HEK293 (cell line): ENCODE measurements around the gene MLEC.

Experiments
- CTCF ChIA-PET: fragments of 350-600 bp; formaldehyde crosslinking; extraction: SDS; loops from one replicate; lab custom pipeline; 2021; ENCODE audit warnings: antibody characterized with exemption; lab: Yijun Ruan, JAX
- POLR2A ChIA-PET: fragments of 300-600 bp; formaldehyde crosslinking; extraction: SDS; loops from one replicate; lab custom pipeline; 2020; ENCODE audit warnings: antibody characterized with exemption, inconsistent platforms; lab: Yijun Ruan, JAX
- H3K27ac ChIP-seq: fragments of 200-500 bp; sonication (Bioruptor generic); 2 replicates; pipeline ENCODE4 v1.5.1; 2014; ENCODE audit warnings: low read depth, low read length, control low read depth, inconsistent platforms; ENCODE audit errors: extremely low read depth
- H3K36me3 ChIP-seq, 2 experiments: fragments of 200-500 bp in 1 of 2; sonication (Bioruptor generic) in 1 of 2; 1 replicate in 1 of 2; 2 replicates in 1 of 2; pipeline ENCODE4 v1.5.1; 2014 to 2017; ENCODE audit warnings: inconsistent platforms in 2 of 2, low read length in 2 of 2; ENCODE audit not compliant: control insufficient read depth in 2 of 2, insufficient read depth in 1 of 2
- H3K4me1 ChIP-seq: fragments of 200-500 bp; sonication (Bioruptor generic); 2 replicates; pipeline ENCODE4 v1.5.1; 2014; ENCODE audit warnings: mild to moderate bottlenecking, low read length, inconsistent platforms; ENCODE audit not compliant: control insufficient read depth, insufficient read depth
- H3K4me3 ChIP-seq: 2 replicates; pipeline ENCODE4 v1.5.1; 2011; ENCODE audit warnings: low read depth, mild to moderate bottlenecking, control low read depth, low read length, moderate library complexity
- H3K9me3 ChIP-seq: fragments of 200-500 bp; sonication (Bioruptor generic); 2 replicates; pipeline ENCODE4 v1.5.1; 2014; ENCODE audit warnings: low read depth, low read length, inconsistent platforms; ENCODE audit not compliant: control insufficient read depth, insufficient read depth
- BCL11B ChIP-seq: fragments of 450-650 bp; formaldehyde crosslinking; IDR thresholded peaks from 2 replicates; pipeline ENCODE4 v1.5.1; 2016; ENCODE audit warnings: low read depth, missing biosample characterization, missing genetic modification characterization
- GLIS1 ChIP-seq: fragments of 450-650 bp; formaldehyde crosslinking; IDR thresholded peaks from 2 replicates; pipeline ENCODE4 v1.5.1; 2016; ENCODE audit warnings: missing biosample characterization, missing genetic modification characterization
- KLF16 ChIP-seq: fragments of 450-650 bp; formaldehyde crosslinking; IDR thresholded peaks from 2 replicates; pipeline ENCODE4 v1.5.1; 2017; ENCODE audit warnings: missing biosample characterization, missing genetic modification characterization
- PATZ1 ChIP-seq: fragments of 450-650 bp; formaldehyde crosslinking; IDR thresholded peaks from 2 replicates; pipeline ENCODE4 v1.5.1; 2016; ENCODE audit warnings: missing biosample characterization, missing genetic modification characterization
- SP2 ChIP-seq: fragments of 450-650 bp; formaldehyde crosslinking; IDR thresholded peaks from 2 replicates; pipeline ENCODE4 v1.5.1; 2016; ENCODE audit warnings: missing biosample characterization, missing genetic modification characterization
- ZEB2 ChIP-seq: fragments of 450-650 bp; formaldehyde crosslinking; IDR thresholded peaks from 2 replicates; pipeline ENCODE4 v1.5.1; 2016; ENCODE audit warnings: missing biosample characterization, missing genetic modification characterization
- ZFP37 ChIP-seq: fragments of 450-650 bp; formaldehyde crosslinking; IDR thresholded peaks from 2 replicates; pipeline ENCODE4 v1.5.1; 2016; ENCODE audit warnings: missing biosample characterization, missing genetic modification characterization
- ZNF140 ChIP-seq: fragments of 450-650 bp; formaldehyde crosslinking; IDR thresholded peaks from 2 replicates; pipeline ENCODE4 v1.5.1; 2016; ENCODE audit warnings: missing biosample characterization, missing genetic modification characterization
- ZNF169 ChIP-seq: fragments of 450-650 bp; formaldehyde crosslinking; IDR thresholded peaks from 2 replicates; pipeline ENCODE4 v1.5.1; 2016; ENCODE audit warnings: missing biosample characterization, missing genetic modification characterization
- ZNF223 ChIP-seq: fragments of 450-650 bp; formaldehyde crosslinking; IDR thresholded peaks from 2 replicates; pipeline ENCODE4 v1.5.1; 2016; ENCODE audit warnings: missing biosample characterization, missing genetic modification characterization
- ZNF26 ChIP-seq: fragments of 450-650 bp; formaldehyde crosslinking; IDR thresholded peaks from 2 replicates; pipeline ENCODE4 v1.5.1; 2016; ENCODE audit warnings: missing biosample characterization, missing genetic modification characterization
- ZNF292 ChIP-seq: fragments of 450-650 bp; formaldehyde crosslinking; IDR thresholded peaks from 2 replicates; pipeline ENCODE4 v1.5.1; 2016; ENCODE audit warnings: low read depth, missing biosample characterization, missing genetic modification characterization, borderline replicate concordance
- ZNF302 ChIP-seq: fragments of 450-650 bp; formaldehyde crosslinking; IDR thresholded peaks from 2 replicates; pipeline ENCODE4 v1.5.1; 2016; ENCODE audit warnings: missing biosample characterization, missing genetic modification characterization, low read depth
- ZNF623 ChIP-seq: fragments of 450-650 bp; formaldehyde crosslinking; IDR thresholded peaks from 2 replicates; pipeline ENCODE4 v1.5.1; 2016; ENCODE audit warnings: missing biosample characterization, missing genetic modification characterization
- ZNF654 ChIP-seq: fragments of 450-650 bp; formaldehyde crosslinking; IDR thresholded peaks from 2 replicates; pipeline ENCODE4 v1.5.1; 2016; ENCODE audit warnings: low read depth, missing biosample characterization, missing genetic modification characterization
- ZNF677 ChIP-seq: fragments of 450-650 bp; IDR thresholded peaks from 2 replicates; pipeline ENCODE4 v1.5.0; 2018; ENCODE audit warnings: missing biosample characterization, mild to moderate bottlenecking, missing genetic modification characterization, moderate library complexity
- ZNF777 ChIP-seq: fragments of 450-650 bp; formaldehyde crosslinking; IDR thresholded peaks from 2 replicates; pipeline ENCODE4 v1.5.1; 2017; ENCODE audit warnings: missing biosample characterization, missing genetic modification characterization, borderline replicate concordance
- ZNF785 ChIP-seq: fragments of 450-650 bp; formaldehyde crosslinking; IDR thresholded peaks from 2 replicates; pipeline ENCODE4 v1.5.1; 2016; ENCODE audit warnings: missing biosample characterization, missing genetic modification characterization
- TF ChIP-seq, protein P1 (sequence below): fragments of 450-650 bp; formaldehyde crosslinking; optimal IDR thresholded peaks from 2 replicates; pipeline ENCODE3; 2016; ENCODE audit warnings: missing biosample characterization, mild to moderate bottlenecking, missing genetic modification characterization
- TF ChIP-seq, protein P2 (sequence below): fragments of 450-650 bp; formaldehyde crosslinking; IDR thresholded peaks from 2 replicates; pipeline ENCODE4 v1.5.1; 2016; ENCODE audit warnings: missing biosample characterization, missing genetic modification characterization
- TF ChIP-seq, protein P3 (sequence below): fragments of 450-650 bp; formaldehyde crosslinking; IDR thresholded peaks from 2 replicates; pipeline ENCODE4 v1.5.1; 2016; ENCODE audit warnings: missing biosample characterization, missing genetic modification characterization, low read depth

The MLEC gene

DNA sequence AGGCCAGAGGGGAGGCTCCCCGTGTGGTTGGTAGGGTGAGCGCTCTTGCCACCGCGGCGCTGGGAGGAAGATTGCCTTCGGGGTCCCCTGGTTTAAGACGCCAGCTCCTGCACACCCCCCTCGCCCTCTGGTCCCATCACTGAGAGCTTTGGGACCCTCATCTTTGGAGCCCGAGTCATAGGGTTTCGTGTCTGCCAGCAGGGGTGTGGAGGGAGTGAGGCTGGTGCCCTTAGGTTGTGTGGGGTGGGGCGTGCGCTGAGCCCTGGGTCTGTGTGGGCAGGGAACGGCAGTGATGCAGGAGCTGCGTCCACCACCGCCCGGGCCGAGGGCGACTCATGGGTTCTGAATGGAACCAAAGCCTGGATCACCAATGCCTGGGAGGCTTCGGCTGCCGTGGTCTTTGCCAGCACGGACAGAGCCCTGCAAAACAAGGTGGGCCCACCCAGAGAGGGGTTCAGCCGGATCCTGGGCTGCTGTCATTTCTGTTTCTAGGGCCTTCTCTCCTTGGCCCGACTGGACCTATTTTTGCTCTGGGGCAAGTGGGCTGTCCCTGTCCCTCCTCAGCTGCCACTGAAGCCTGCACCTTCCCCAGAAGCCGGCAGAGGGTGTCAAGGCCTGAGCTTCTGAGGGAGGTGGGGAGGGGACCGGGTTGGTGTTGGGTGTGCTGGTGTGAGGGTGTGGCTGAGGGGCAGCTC is 50.8 kb downstream of the MLEC start:
- ChIA-PET POLR2A (no interaction called here), CTCF (interaction anchor here (0.5 to 2.0 kb wide), 3 partner anchors 226 to 800 kb away, joined by 3 to 5 read pairs (median 4); no protein-coding TSS in a partner anchor)
- H3K27ac ChIP-seq: no peak overlapping the region
- no peaks in the 10 kb centered on the region for H3K4me1 ChIP-seq
- no peak overlapping the region for H3K4me3 ChIP-seq
- TF ChIP-seq ZNF777 (tag by site-specific recombination) (no peak), ZNF292 (tag by site-specific recombination) (no peak), ZNF785 (tag by site-specific recombination) (no peak), ZNF26 (tag by site-specific recombination) (no peak), ZNF654 (tag by site-specific recombination) (peak; percentile 14; the same call in 1 of the 2 replicates)
- TF ChIP-seq, protein P1, sequence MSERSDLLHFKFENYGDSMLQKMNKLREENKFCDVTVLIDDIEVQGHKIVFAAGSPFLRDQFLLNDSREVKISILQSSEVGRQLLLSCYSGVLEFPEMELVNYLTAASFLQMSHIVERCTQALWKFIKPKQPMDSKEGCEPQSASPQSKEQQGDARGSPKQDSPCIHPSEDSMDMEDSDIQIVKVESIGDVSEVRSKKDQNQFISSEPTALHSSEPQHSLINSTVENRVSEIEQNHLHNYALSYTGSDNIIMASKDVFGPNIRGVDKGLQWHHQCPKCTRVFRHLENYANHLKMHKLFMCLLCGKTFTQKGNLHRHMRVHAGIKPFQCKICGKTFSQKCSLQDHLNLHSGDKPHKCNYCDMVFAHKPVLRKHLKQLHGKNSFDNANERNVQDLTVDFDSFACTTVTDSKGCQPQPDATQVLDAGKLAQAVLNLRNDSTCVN (tag by site-specific recombination): no peak
- TF ChIP-seq, protein P2, sequence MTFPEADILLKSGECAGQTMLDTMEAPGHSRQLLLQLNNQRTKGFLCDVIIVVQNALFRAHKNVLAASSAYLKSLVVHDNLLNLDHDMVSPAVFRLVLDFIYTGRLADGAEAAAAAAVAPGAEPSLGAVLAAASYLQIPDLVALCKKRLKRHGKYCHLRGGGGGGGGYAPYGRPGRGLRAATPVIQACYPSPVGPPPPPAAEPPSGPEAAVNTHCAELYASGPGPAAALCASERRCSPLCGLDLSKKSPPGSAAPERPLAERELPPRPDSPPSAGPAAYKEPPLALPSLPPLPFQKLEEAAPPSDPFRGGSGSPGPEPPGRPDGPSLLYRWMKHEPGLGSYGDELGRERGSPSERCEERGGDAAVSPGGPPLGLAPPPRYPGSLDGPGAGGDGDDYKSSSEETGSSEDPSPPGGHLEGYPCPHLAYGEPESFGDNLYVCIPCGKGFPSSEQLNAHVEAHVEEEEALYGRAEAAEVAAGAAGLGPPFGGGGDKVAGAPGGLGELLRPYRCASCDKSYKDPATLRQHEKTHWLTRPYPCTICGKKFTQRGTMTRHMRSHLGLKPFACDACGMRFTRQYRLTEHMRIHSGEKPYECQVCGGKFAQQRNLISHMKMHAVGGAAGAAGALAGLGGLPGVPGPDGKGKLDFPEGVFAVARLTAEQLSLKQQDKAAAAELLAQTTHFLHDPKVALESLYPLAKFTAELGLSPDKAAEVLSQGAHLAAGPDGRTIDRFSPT (tag by site-specific recombination): no peak
- H3K9me3 ChIP-seq: no peaks in the 10 kb centered on the region
- peaks cover 0 to 27% of the 10 kb centered on the region in 2 experiments; a peak in 2 of 3 replicates for H3K36me3 ChIP-seq

- Histone ChIP-seq H3K27ac (no peak overlapping the region), H3K4me3 (no peak overlapping the region), H3K9me3 (no peaks in the 10 kb centered on the region), H3K4me1 (no peaks in the 10 kb centered on the region), H3K36me3 (peaks cover 0 to 23% of the 10 kb centered on the region in 2 experiments; a peak in 2 of 3 replicates)
- no peak for TF ChIP-seq ZNF677 (tag by site-specific recombination)
- TF ChIP-seq ZEB2 (tag by site-specific recombination): no peak
- TF ChIP-seq KLF16 (tag by site-specific recombination): no peak
- no peak for TF ChIP-seq ZNF292 (tag by site-specific recombination)
- TF ChIP-seq ZNF223 (tag by site-specific recombination): no peak
- TF ChIP-seq ZNF140 (tag by site-specific recombination): no peak
- no peak for TF ChIP-seq SP2 (tag by site-specific recombination)
- TF ChIP-seq GLIS1 (tag by site-specific recombination): no peak
- TF ChIP-seq ZNF623 (tag by site-specific recombination): no peak
- TF ChIP-seq, protein P3, sequence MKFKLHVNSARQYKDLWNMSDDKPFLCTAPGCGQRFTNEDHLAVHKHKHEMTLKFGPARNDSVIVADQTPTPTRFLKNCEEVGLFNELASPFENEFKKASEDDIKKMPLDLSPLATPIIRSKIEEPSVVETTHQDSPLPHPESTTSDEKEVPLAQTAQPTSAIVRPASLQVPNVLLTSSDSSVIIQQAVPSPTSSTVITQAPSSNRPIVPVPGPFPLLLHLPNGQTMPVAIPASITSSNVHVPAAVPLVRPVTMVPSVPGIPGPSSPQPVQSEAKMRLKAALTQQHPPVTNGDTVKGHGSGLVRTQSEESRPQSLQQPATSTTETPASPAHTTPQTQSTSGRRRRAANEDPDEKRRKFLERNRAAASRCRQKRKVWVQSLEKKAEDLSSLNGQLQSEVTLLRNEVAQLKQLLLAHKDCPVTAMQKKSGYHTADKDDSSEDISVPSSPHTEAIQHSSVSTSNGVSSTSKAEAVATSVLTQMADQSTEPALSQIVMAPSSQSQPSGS: no peak
- TF ChIP-seq BCL11B (tag by site-specific recombination): no peak
- no peak for TF ChIP-seq ZNF302 (tag by site-specific recombination)
- TF ChIP-seq ZNF169 (tag by site-specific recombination): no peak
- TF ChIP-seq PATZ1 (tag by site-specific recombination): no peak
- no peak for TF ChIP-seq ZFP37 (tag by site-specific recombination)
- CTCF ChIA-PET: interaction anchor here (0.5 to 2.0 kb wide), 2 partner anchors 233 to 801 kb away, joined by 3 to 5 read pairs; no protein-coding TSS in a partner anchor
- POLR2A ChIA-PET: no interaction called here
Observed at GRCh38 chr12:120738252-120739030, 51.5 kb downstream of the MLEC start.
